CD4-positive, alpha-beta T cell treated with Interleukin-21 for 1 hour (primary cell): ENCODE data around the gene HCAR3.
"Not testable (repeated sequence)": the region's sequence is repeated elsewhere in the genome, so short reads cannot be mapped to it uniquely, and the experiment has no call there.

ENCODE experiments used
- DNase-seq: peaks from one replicate; pipeline ENCODE4 v3.0.0-alpha.2; 2020

HCAR3 gene

GRCh38 chr12:122716658-122717057 is at the start of gene HCAR3:
HCAR3 (minus strand) TSS chr12:122716811; CDS start chr12:122716737, 74 bp downstream.
- DNase-seq = not testable (repeated sequence)

GRCh38 chr12:122757568-122757967 is 41.0 kb upstream of the HCAR3 start:
- DNase-seq = no peak

- DNase-seq = no peak
Observed at GRCh38 chr12:122754790-122755189, 38.2 kb upstream of the HCAR3 start.

GRCh38 chr12:122753319-122753650 is 36.7 kb upstream of the HCAR3 start:
- no peak for DNase-seq

- peak; percentile 99 for DNase-seq
Observed at GRCh38 chr12:122752464-122753318, 36.1 kb upstream of the HCAR3 start, which contains the start of gene DENR. DENR (plus strand) TSS chr12:122752824; CDS start chr12:122753702, 878 bp downstream.

- DNase-seq = not testable (repeated sequence)
Observed at GRCh38 chr12:122750781-122751515, 34.3 kb upstream of the HCAR3 start.

GRCh38 chr12:122749569-122750332 is 33.1 kb upstream of the HCAR3 start:
- no peak for DNase-seq

GRCh38 chr12:122747224-122748135 is 30.9 kb upstream of the HCAR3 start:
- no peak for DNase-seq

GRCh38 chr12:122743895-122744525 is 27.4 kb upstream of the HCAR3 start:
- DNase-seq = no peak

GRCh38 chr12:122740351-122740750 is 23.7 kb upstream of the HCAR3 start:
- no peak for DNase-seq

GRCh38 chr12:122738571-122738970 is 22.0 kb upstream of the HCAR3 start:
- DNase-seq = no peak

GRCh38 chr12:122732611-122733010 is 16.0 kb upstream of the HCAR3 start:
- DNase-seq = no peak

GRCh38 chr12:122732170-122732569 is 15.6 kb upstream of the HCAR3 start:
- DNase-seq = no peak

- DNase-seq = peak; percentile 22
Observed at GRCh38 chr12:122730215-122731014, 13.8 kb upstream of the HCAR3 start, which contains the start of gene HCAR1. HCAR1 (minus strand) TSS chr12:122730844; CDS start chr12:122730339, 505 bp downstream.

GRCh38 chr12:122729583-122730214 is 13.1 kb upstream of the HCAR3 start:
- no peak for DNase-seq

GRCh38 chr12:122726080-122726558 is 9.5 kb upstream of the HCAR3 start:
- peak; percentile 22 for DNase-seq

GRCh38 chr12:122725452-122726079 is 9.0 kb upstream of the HCAR3 start:
- no peak for DNase-seq

- DNase-seq = no peak
Observed at GRCh38 chr12:122724641-122725243, 8.1 kb upstream of the HCAR3 start.

GRCh38 chr12:122722387-122722786 is 5.8 kb upstream of the HCAR3 start:
- DNase-seq = no peak
